ENCODE measurements around the gene CD200. TPM values are rescaled to one million over a fixed set of nuclear protein-coding genes. Genes with fewer than 3 reads are reported as not detected.

The CD200 gene
- total RNA-seq, 2 donors from 2014 or later: 2.0 to 2.6 TPM

GRCh38 chr3:112407888-112408702, 75.1 kb downstream of the CD200 start:
- Histone ChIP-seq H3K9me3 (no peaks in the 10 kb centered on the region), H3K27ac (peak overlapping the region in 2 of 4 donors; percentile 14 to 54), H3K27me3 (no peaks in the 10 kb centered on the region), H3K4me3 (no peak overlapping the region), H3K36me3 (replicated peaks in 1 of 2; ENCODE audit: insufficient read depth in 1 of 2, low read depth in 2 of 2) (no peaks in the 10 kb centered on the region), H3K4me1 (peaks cover 5% of the 10 kb centered on the region)
- 45 to 63% methylated on average over 2 of the region's 2 CpGs for WGBS, 2 donors
- intact Hi-C loops (cut with DNase I): no loop called here
- ATAC-seq (no peak), DNase-seq (no peak)
- no peak for TF ChIP-seq CTCF (IDR thresholded peaks at IDR 0.05)
- TF ChIP-seq POLR2A (IDR thresholded peaks at IDR 0.05): no peak

GRCh38 chr3:112409041-112409440, 76.1 kb downstream of the CD200 start:
- TF ChIP-seq POLR2A (IDR thresholded peaks at IDR 0.05): no peak
- no peak for TF ChIP-seq CTCF (IDR thresholded peaks at IDR 0.05)
- H3K36me3 ChIP-seq (replicated peaks in 1 of 2; ENCODE audit: insufficient read depth in 1 of 2, low read depth in 2 of 2): no peaks in the 10 kb centered on the region
- intact Hi-C loops (cut with DNase I): no loop called here
- no peak overlapping the region for H3K4me3 ChIP-seq
- no peaks in the 10 kb centered on the region for H3K9me3 ChIP-seq
- DNase-seq (no peak), ATAC-seq (no peak)
- H3K27me3 ChIP-seq: no peaks in the 10 kb centered on the region
- peaks cover 5% of the 10 kb centered on the region for H3K4me1 ChIP-seq
- 30 to 40% methylated on average over 4 of the region's 4 CpGs for WGBS, 2 donors
- no peak overlapping the region for H3K27ac ChIP-seq

GRCh38 chr3:112411425-112411824, 78.5 kb downstream of the CD200 start:
- intact Hi-C loops (cut with DNase I): no loop called here
- Histone ChIP-seq H3K4me3 (no peak overlapping the region), H3K36me3 (replicated peaks in 1 of 2; ENCODE audit: insufficient read depth in 1 of 2, low read depth in 2 of 2) (no peaks in the 10 kb centered on the region), H3K9me3 (no peaks in the 10 kb centered on the region), H3K27ac (no peak overlapping the region), H3K27me3 (no peaks in the 10 kb centered on the region), H3K4me1 (peaks cover 5% of the 10 kb centered on the region)
- ATAC-seq: no peak
- WGBS, 2 donors: 60 to 64% methylated on average over 3 of the region's 3 CpGs
- no peak for DNase-seq
- TF ChIP-seq POLR2A (IDR thresholded peaks at IDR 0.05) (no peak), CTCF (IDR thresholded peaks at IDR 0.05) (no peak)

Other genes starting within 250 kb of the CD200 start
- 100 to 1,000 TPM in 1 of 2 donors, 10 to 100 TPM in 1; 71.2 to 129 TPM for gene C3orf52, start 246.8 kb upstream of the CD200 start, total RNA-seq
- not detected for gene GCSAM, start 199.9 kb upstream of the CD200 start, total RNA-seq
- not detected for gene SLC9C1, start 38.9 kb upstream of the CD200 start, total RNA-seq
- gene BTLA, start 166.3 kb downstream of the CD200 start, total RNA-seq: not detected
- gene ATG3, start 228.8 kb downstream of the CD200 start, total RNA-seq: 10 to 100 TPM; 27.8 to 41.2 TPM
- 10 to 100 TPM in 1 of 2 donors, 1 to 10 TPM in 1; 9.6 to 12.2 TPM for gene SLC35A5, start 228.9 kb downstream of the CD200 start, total RNA-seq

Data from body of pancreas (tissue), 4 donors.